Testis (tissue), 3 donors: ENCODE results near the gene SRPX. TPM values are rescaled to one million over a fixed set of nuclear protein-coding genes. Genes with fewer than 3 reads are reported as not detected.

Experiments used
- DNase-seq: peaks from one replicate; pipeline ENCODE4 v3.0.0-alpha.2; 2019
- H3K27ac ChIP-seq, 2 donors: fragments of 200-600 bp; sonication (generic); one replicate each; pipeline ENCODE4 v1.5.1; 2019
- H3K27me3 ChIP-seq: fragments of 200-600 bp; sonication (generic); one replicate; pipeline ENCODE4 v1.5.1; 2019
- H3K36me3 ChIP-seq: fragments of 200-600 bp; sonication (generic); one replicate; pipeline ENCODE4 v1.5.1; 2017; ENCODE audit warnings: low read depth; ENCODE audit errors: missing control alignments
- H3K4me1 ChIP-seq: fragments of 200-600 bp; sonication (generic); one replicate; pipeline ENCODE4 v1.5.1; 2019
- H3K4me3 ChIP-seq, 2 donors: fragments of 200-600 bp; sonication (generic); one replicate each; pipeline ENCODE4 v1.5.1; 2017 to 2019
- H3K9me3 ChIP-seq: fragments of 200-600 bp; sonication (generic); one replicate; pipeline ENCODE4 v1.5.1; 2017
- POLR2A ChIP-seq: fragments of 450-650 bp; IDR thresholded peaks from one replicate; pipeline ENCODE4 v1.6.1; 2017; ENCODE audit warnings: antibody characterized with exemption, mild to moderate bottlenecking, moderate library complexity
- whole genome bisulfite sequencing, 2 donors: methylation state at CpG; one replicate each; pipeline ENCODE4 v1.1.5; 2018; 5-methylcytosine and 5-hydroxymethylcytosine counted together
- intact Hi-C: fragments of 100-400 bp; cut with DNase I; formaldehyde crosslinking; loops from one replicate; pipeline ENCODE4 v1.15.1; 2023; ENCODE audit warnings: low total_unique reads
- polyA plus RNA-seq: library from polyadenylated mRNA; stranded (reverse); fragments of 350-450 nt; fragmentation: Illumina TruSeq; extraction: RNeasy Lipid Tissue Mini Kit (QIAGEN cat#74804); gene quantifications from one replicate; pipeline ENCODE4 v1.2.3, GENCODE V29; 2014; ENCODE audit warnings: low read depth, low replicate concordance; ENCODE audit not compliant: insufficient read depth
- total RNA-seq, 2 donors: library from RNA; depleted of rRNA; stranded (reverse); fragments of >200 nt; gene quantifications; one replicate each; pipeline ENCODE4 v1.2.3, GENCODE V29; 2016
- TF ChIP-seq, protein P1 (sequence below), 3 experiments: fragments of 450-650 bp in 2 of 3; fragments of 200-600 bp in 1 of 3; sonication (generic) in 1 of 3; IDR thresholded peaks; one replicate each; pipeline ENCODE4 v1.5.1; 2016 to 2019; ENCODE audit warnings: antibody characterized with exemption in 3 of 3, mild to moderate bottlenecking in 2 of 3, moderate library complexity in 1 of 3

Gene SRPX
- total and polyA plus RNA-seq, 3 donors from 2014 or later = 5.1 to 31.2 (median 11.3) TPM

DNA sequence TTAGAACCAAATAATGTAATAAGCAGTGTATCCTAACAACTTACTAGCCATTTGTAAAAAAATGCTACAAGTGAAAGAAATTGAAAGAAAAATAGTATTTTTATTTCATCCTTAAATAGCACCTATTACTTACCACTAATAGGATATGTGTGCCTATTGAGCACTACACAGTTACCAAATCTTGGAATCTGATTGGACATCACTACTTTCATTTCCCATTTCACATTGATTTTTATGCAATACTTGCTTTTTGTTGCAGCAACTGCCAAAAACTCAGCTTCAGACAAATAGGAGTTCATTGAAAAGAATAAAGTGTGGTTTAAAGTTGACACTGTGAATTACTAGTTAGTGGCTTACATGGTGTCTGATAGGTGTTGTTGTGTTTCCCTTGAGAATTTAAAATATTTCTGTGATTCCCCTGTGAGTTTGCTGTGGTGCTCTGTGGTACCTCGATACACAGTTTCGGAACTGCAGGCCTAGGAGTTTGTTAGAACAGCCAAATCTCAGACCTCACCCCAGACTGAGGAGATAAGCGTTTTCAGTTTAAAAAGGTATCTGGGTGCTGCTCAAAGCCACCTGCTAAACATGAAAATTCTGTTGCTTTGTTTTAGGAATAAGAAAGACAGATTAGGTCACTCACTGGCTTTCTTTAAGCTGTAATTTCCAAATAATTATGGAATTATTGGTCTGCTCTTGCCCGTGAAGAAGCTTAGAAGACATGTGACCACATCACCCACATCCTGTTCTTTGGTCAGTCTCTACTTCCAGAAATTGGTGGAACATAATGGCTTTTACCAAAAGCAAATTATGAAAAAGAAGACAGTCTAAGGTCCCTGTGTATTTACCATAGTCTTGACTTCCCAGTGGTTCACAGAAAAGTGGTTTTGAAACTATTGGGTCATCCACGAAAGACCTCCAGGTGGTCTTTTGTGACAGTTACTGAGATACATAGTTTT lies 116.5 kb downstream of the SRPX start:
- Histone ChIP-seq H3K36me3 (no peaks in the 10 kb centered on the region), H3K4me3 (no peak overlapping the region), H3K27me3 (no peaks in the 10 kb centered on the region), H3K9me3 (no peaks in the 10 kb centered on the region), H3K27ac (no peak overlapping the region), H3K4me1 (no peaks in the 10 kb centered on the region)
- intact Hi-C loops = no loop called here
- TF ChIP-seq, protein P1, sequence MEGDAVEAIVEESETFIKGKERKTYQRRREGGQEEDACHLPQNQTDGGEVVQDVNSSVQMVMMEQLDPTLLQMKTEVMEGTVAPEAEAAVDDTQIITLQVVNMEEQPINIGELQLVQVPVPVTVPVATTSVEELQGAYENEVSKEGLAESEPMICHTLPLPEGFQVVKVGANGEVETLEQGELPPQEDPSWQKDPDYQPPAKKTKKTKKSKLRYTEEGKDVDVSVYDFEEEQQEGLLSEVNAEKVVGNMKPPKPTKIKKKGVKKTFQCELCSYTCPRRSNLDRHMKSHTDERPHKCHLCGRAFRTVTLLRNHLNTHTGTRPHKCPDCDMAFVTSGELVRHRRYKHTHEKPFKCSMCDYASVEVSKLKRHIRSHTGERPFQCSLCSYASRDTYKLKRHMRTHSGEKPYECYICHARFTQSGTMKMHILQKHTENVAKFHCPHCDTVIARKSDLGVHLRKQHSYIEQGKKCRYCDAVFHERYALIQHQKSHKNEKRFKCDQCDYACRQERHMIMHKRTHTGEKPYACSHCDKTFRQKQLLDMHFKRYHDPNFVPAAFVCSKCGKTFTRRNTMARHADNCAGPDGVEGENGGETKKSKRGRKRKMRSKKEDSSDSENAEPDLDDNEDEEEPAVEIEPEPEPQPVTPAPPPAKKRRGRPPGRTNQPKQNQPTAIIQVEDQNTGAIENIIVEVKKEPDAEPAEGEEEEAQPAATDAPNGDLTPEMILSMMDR (IDR thresholded peaks at IDR 0.05) = no peak
- no peak for TF ChIP-seq POLR2A
- DNase-seq = no peak
- 83 to 91% methylated on average over 5 of the region's 5 CpGs for WGBS, 2 donors

DNA sequence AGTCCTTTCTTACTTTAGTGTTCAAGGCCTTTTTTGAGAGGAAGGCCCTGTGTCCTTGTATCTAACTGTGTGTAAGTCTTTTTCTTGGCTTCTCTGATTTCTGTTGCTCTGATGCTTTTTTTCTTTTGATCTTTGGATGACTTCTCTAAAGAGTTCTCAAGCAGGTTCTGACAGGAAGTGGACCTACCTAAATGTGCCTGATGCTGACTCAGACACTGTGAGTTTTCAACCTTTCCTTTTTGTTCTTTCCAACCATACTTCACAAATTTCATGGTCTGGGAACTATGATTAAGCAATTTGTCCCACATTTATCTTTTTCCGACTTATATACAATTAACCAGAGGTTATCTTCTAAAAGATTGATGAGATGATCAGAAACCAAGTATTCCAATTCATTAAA lies 117.8 kb downstream of the SRPX start:
- WGBS, 2 donors = 69 to 100% methylated on average over 1 of the region's 1 CpG
- no peak for TF ChIP-seq POLR2A
- TF ChIP-seq, protein P1 (IDR thresholded peaks at IDR 0.05) = no peak
- Histone ChIP-seq H3K4me1 (no peaks in the 10 kb centered on the region), H3K9me3 (no peaks in the 10 kb centered on the region), H3K27me3 (no peaks in the 10 kb centered on the region), H3K27ac (no peak overlapping the region), H3K36me3 (no peaks in the 10 kb centered on the region), H3K4me3 (no peak overlapping the region)
- DNase-seq = no peak
- intact Hi-C loops = no loop called here

DNA sequence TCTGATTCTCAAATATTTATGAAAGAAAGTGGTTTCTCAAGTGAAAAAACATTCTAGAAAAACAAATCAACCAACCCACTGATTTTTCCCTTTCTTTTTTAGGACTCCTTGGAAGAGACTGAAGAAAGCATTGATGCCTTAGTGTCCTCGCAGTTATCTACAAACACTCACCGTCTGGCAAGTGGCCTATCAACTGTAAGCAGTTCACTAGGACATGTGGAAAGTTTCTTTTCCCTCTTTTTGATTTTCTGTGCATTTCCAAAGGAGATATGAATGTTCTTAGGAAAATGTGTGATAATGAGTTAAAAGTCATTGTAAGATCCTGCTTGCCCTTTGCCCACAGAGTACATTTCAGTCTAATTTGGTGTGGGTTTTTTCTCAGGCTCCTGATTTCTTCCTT lies 118.4 kb downstream of the SRPX start:
- intact Hi-C loops = no loop called here
- H3K27ac ChIP-seq = no peak overlapping the region
- H3K9me3 ChIP-seq = no peaks in the 10 kb centered on the region
- no peaks in the 10 kb centered on the region for H3K27me3 ChIP-seq
- no peak overlapping the region for H3K4me3 ChIP-seq
- no peaks in the 10 kb centered on the region for H3K4me1 ChIP-seq
- TF ChIP-seq POLR2A = no peak
- TF ChIP-seq, protein P1 (IDR thresholded peaks at IDR 0.05) = no peak
- WGBS, 2 donors = 27 to 39% methylated on average over 2 of the region's 2 CpGs
- DNase-seq = no peak
- H3K36me3 ChIP-seq = no peaks in the 10 kb centered on the region

DNA sequence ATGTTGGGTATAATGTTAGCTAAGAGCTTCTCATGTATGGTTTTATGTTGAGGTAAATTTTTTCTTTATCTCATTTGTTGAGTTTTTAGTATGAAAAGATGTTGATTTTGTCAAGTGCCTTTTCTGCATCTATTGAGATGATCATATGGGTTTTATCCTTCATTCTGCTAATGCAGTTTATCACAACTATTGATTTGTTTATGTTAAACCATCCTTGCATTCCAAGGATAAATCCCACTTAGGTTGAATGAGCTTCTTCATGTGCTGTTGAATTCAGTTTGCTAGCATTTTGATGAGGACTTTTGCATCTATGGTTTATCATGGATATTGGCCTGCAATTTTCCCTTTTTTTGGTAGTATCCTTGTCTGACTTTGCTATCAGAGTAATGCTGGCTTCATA lies 121.0 kb downstream of the SRPX start:
- Histone ChIP-seq H3K27me3 (no peaks in the 10 kb centered on the region), H3K36me3 (no peaks in the 10 kb centered on the region), H3K27ac (no peak overlapping the region), H3K4me1 (no peaks in the 10 kb centered on the region), H3K4me3 (no peak overlapping the region), H3K9me3 (no peaks in the 10 kb centered on the region)
- DNase-seq = no peak
- intact Hi-C loops = no loop called here
- TF ChIP-seq, protein P1 (IDR thresholded peaks at IDR 0.05) = no peak
- TF ChIP-seq POLR2A = no peak

Other genes starting within 250 kb of the SRPX start
- gene SYTL5, start 214.3 kb downstream of the SRPX start, total RNA-seq = 1 to 10 TPM; 1.1 to 1.7 TPM
- gene SYTL5, start 214.3 kb downstream of the SRPX start, polyA plus RNA-seq = 1.0 TPM
- 10 to 100 TPM; 21.0 to 25.6 TPM for gene RPGR, start 106.6 kb upstream of the SRPX start, total RNA-seq
- 8.0 TPM for gene RPGR, start 106.6 kb upstream of the SRPX start, polyA plus RNA-seq
- gene OTC, start 131.7 kb upstream of the SRPX start, total RNA-seq = under 1 TPM; 0.39 to 0.68 TPM
- gene OTC, start 131.7 kb upstream of the SRPX start, polyA plus RNA-seq = 0.55 TPM